Measurements from ENCODE around the gene FAM193B. TPM values are rescaled to one million over a fixed set of nuclear protein-coding genes. Genes with fewer than 3 reads are reported as not detected.

Gene FAM193B
- total and polyA plus RNA-seq, 9 of the 15 experiments (the other 6 are each of a cell fraction or from before 2014, with no cell fraction given), result 4.4 to 76.4 (median 37.3) TPM

GRCh38 chr5:177601126-177601525, 46.8 kb upstream of the FAM193B start:
- no peak overlapping the region; the same call in 2 of the 3 replicates for H3K27ac ChIP-seq (ENCODE audit: extremely low read depth, low read depth, low read length)
- 90% methylated on average over 11 of the region's 11 CpGs for WGBS (ENCODE audit: insufficient coverage, low coverage, missing lambda C conversion rate)
- peaks cover 13 to 27% of the 10 kb centered on the region in 2 experiments; a peak in 4 of 5 replicates for H3K4me1 ChIP-seq (replicated peaks in 1 of 2; ENCODE audit: control insufficient read depth in 2 of 2, insufficient read depth in 2 of 2, low read length in 2 of 2)
- peak overlapping the region; percentile 92 for H3K4me3 ChIP-seq
- TF ChIP-seq ZBTB43 (CRISPR knock-in tag; IDR thresholded peaks at IDR 0.05), result no peak
- no peak for TF ChIP-seq CREB1 (IDR thresholded peaks at IDR 0.05)
- no peak for TF ChIP-seq CREB1 (CRISPR knock-in tag; IDR thresholded peaks at IDR 0.05)
- no peak for TF ChIP-seq MYBL2 (IDR thresholded peaks at IDR 0.05; ENCODE audit: low read depth)
- 0 out of 2 replicates have a peak, but pooled peaks have one; percentile 51 for TF ChIP-seq MYBL2 (CRISPR knock-in tag; IDR thresholded peaks at IDR 0.05; ENCODE audit: borderline replicate concordance)
- BruUV-seq (replicated peaks), result TSS peak; percentile 51
- no peaks in the 10 kb centered on the region for H4K20me1 ChIP-seq (replicated peaks; ENCODE audit: control insufficient read depth, insufficient read depth, low read length)
- POLR2A ChIA-PET, result interaction anchor here (0.7 to 2.1 kb wide), 5 partner anchors 8 to 143 kb away, joined by 3 to 10 read pairs (median 3); no protein-coding TSS in a partner anchor
- DNase-seq (ENCODE audit: extremely low read depth in 1 of 4, low spot score in 3 of 4) (no peak), FAIRE-seq (no peak), ATAC-seq (no peak)
- CTCF ChIA-PET (ENCODE audit: low intra/inter-chr PET ratio), result no interaction called here
- H3K36me3 ChIP-seq (ENCODE audit: control insufficient read depth, insufficient read depth, low read length), result peaks cover 8% of the 10 kb centered on the region
- H3K9ac ChIP-seq (ENCODE audit: insufficient read depth in 1 of 2, low read depth in 2 of 2, low read length in 2 of 2), result peak overlapping the region; percentile 87 to 92; a peak in 2 of 4 replicates
- H3K9me3 ChIP-seq (replicated peaks; ENCODE audit: control insufficient read depth, insufficient read depth, low read depth, low read length), result no peaks in the 10 kb centered on the region
- no peaks in the 10 kb centered on the region for H3K27me3 ChIP-seq (ENCODE audit: control insufficient read depth in 2 of 2, insufficient read depth in 2 of 2, low read length in 2 of 2)
- no peak overlapping the region for H2AFZ ChIP-seq (ENCODE audit: low read depth, low read length)
- intact Hi-C loops (cut with micrococcal nuclease) (loop anchor here (1.0 to 5.0 kb wide), 2 partner anchors 40 to 471 kb away; no protein-coding TSS in a partner anchor), in situ Hi-C loops (cut with MboI) (loop anchor here (25.0 kb wide), 1 partner anchor 461 kb away; no protein-coding TSS in a partner anchor)
- H3K4me2 ChIP-seq (ENCODE audit: insufficient read depth, low read length), result peak overlapping the region; percentile 99
- H3K9me1 ChIP-seq (ENCODE audit: control insufficient read depth, insufficient read depth, low read length), result no peaks in the 10 kb centered on the region
- peaks cover 14% of the 10 kb centered on the region; the same call in 2 of the 3 replicates for H3K79me2 ChIP-seq (ENCODE audit: control insufficient read depth, insufficient read depth, low read length)

Measured in K562 (cell line).